NCI-H1436 treated with DMSO at 0.1 percent for 48 hours (cell line): Measurements from ENCODE around the gene LRP5.
"Not testable (repeated sequence)": the region's sequence is repeated elsewhere in the genome, so short reads cannot be mapped to it uniquely, and the experiment has no call there.

ENCODE experiments used
- DNase-seq: peaks from one replicate; lab custom pipeline; 2025; lab: John Stamatoyannopoulos, UW

The LRP5 gene

GRCh38 chr11:68444566-68444965 lies 132.2 kb downstream of the LRP5 start:
- no peak for DNase-seq

DNA sequence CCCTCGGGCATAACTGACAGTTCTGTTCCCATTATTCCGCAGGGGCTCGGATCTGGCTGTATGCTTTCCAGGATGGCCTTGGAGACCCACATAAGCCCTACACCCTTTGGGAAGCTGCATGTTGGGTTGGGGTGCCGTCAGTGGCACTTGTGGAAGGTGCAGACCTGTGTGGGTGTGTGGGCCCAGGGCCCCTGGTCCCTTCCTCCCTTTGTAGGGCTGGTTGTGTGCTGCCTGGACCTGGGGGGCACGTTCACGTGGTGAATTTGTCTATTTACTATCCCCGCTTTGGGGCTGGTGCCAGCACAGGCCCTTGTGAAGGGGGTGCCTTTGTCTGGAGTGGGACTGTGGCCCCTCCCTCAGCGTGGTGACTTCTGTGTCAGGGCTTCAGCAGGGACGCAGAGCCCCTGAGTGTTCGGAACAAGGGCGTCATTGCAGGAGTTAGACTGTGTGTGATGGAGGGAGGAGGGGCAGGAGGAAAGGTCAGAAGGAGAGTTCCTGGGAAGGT lies 133.2 kb downstream of the LRP5 start:
- no peak for DNase-seq

- no peak for DNase-seq
These were observed 133.8 kb downstream of the LRP5 start for GRCh38 chr11:68446046-68446725.

- DNase-seq, result no peak
These were observed 134.8 kb downstream of the LRP5 start for GRCh38 chr11:68447015-68447801.

- not testable (repeated sequence) for DNase-seq
These were observed 135.5 kb downstream of the LRP5 start for GRCh38 chr11:68447914-68448313.

DNA sequence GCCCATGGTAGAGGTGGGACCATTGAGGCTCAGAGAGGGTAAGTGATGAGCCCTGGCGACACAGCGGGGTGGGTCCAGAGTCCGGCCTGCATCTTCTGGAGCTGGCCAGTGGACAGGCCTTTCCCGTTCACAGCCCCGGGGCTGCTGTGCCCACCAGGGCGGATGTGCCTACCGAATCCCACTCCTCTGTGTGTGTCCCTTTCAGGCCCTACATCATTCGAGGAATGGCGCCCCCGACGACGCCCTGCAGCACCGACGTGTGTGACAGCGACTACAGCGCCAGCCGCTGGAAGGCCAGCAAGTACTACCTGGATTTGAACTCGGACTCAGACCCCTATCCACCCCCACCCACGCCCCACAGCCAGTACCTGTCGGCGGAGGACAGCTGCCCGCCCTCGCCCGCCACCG lies 136.2 kb downstream of the LRP5 start:
- DNase-seq, result no peak

DNA sequence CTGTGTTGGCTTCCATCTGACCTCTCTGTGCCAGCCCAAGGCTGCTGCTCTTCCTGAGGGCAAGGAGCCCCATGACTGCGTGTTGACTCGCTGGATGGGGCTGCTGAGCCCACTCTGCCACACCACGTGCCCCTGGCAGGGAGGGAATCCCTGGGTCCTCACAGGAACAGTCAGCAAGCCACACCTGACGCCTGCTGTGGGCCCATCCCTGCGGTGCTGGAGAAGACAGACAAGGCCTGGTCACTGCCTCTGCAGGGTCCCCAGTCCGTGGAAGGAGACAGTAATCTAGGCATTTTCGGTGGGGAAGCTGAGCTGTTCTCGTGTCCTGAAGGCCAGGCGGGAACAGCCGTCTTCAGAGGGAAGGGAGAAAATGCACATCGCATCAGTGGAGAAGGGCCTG lies 137.6 kb downstream of the LRP5 start:
- no peak for DNase-seq

GRCh38 chr11:68450711-68451110 lies 138.3 kb downstream of the LRP5 start:
- DNase-seq, result no peak

GRCh38 chr11:68454767-68455166 lies 142.4 kb downstream of the LRP5 start:
- no peak for DNase-seq

DNA sequence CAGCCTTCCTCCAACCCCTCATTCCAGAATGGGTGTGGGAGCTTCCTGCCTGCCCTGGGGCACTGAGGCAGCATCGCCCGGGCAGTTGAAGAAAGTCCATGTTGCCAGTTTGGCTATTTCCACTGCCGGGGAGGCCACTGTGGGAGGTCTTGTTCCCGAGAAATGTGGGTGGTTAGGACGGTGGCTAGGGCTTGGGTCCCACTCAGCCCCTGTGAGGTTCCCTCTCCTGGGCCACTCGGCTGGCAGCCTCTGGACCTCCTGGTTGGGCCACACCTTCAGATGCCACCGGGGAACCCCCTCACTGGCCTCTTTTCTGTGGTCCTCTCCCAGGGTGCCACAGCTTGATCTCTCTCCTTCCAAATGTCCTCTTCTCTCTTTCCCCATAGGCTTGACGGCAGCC lies 143.1 kb downstream of the LRP5 start:
- DNase-seq, result no peak

DNA sequence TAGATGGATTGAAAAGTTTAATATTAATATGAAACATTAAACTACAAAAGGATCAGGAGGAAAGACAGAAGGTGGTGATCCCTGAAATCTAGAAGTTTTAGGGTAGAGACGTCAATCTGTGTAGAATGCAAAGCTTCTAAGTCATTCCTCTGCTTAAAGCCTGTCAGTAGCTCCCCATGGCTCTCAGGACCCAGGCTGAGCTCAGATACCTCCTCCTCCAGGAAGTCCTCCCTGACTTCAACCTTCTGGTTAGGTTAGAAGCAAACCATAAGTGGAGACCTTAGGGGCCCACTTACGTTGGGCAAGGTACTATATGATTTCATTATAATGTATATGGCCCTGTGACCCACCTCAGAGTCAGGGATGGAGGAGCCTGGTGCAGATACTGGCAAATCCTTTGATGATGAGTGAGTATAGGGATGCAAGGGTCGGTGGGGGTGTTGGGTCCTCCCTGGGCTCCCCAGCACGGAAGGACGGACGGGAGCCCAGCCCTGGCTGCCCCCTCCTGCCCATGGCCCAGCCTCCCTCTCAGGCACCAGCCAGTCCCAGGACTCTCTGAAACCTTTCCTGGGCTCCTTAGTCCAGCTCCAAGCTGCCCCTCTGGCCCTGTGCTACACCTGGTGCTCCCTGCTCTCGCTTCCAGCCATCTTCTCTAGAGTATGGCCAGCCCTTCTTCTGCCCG lies 145.0 kb downstream of the LRP5 start:
- DNase-seq, result no peak

- DNase-seq, result no peak
These were observed 145.5 kb downstream of the LRP5 start for GRCh38 chr11:68457898-68458249.

DNA sequence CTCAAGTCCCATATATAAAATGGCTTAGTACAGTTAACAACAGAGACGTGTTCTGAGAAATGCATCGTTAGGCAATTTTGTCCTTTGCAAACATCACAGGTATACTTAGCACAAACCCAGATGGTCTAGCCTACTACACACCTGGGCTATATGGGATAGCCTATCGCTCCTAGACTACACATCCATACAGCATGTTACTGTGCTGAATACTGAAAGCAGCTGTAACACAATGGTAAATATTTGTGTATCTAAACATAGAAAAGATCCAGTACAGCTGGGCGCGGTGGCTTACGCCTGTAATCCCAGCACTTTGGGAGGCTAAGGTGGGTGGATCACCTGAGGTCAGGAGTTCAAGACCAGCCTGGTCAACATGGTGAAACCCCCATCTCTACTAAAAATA lies 145.9 kb downstream of the LRP5 start:
- not testable (repeated sequence) for DNase-seq

DNA sequence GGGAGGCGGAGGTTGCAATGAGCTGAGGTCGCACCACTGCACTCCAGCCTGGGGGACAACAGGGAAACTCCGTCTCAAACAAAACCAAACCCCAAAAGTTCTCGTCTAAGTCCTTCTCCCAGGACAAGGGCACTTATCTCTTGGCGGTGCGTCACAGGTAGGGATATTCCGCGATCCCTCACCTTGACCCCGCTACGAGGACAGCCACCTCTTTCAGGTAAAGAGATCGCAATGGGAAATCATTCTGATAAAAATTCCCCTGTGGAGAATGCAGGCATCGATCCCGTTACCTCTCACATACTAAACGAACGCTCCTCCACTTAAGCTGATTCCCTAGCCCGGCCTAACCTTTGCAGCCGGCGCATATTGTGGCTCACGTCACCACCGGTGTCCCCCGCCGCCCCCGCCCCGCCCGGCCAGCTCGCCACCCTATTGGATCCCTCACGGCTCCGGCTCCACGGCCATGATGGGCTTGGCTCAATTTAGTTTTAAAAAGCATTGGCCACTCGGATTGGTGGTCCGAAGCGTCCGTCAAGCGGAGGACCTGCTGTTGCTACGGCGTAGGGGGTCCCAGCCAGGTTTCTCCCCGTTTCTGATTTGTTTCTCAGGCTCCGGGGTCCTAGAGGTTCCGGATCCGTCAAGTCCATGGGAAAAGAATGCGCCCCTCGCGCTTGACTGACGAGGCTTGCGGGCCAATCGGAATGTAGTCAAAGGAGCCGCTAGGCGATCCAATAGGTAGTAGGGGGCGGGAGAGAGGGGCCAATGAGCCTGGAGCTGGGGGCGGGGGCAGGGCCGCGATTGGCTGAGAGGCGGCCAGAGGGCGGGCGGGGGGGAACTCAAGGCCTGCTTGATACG lies 147.7 kb downstream of the LRP5 start:
- peak; percentile 94 for DNase-seq

DNA sequence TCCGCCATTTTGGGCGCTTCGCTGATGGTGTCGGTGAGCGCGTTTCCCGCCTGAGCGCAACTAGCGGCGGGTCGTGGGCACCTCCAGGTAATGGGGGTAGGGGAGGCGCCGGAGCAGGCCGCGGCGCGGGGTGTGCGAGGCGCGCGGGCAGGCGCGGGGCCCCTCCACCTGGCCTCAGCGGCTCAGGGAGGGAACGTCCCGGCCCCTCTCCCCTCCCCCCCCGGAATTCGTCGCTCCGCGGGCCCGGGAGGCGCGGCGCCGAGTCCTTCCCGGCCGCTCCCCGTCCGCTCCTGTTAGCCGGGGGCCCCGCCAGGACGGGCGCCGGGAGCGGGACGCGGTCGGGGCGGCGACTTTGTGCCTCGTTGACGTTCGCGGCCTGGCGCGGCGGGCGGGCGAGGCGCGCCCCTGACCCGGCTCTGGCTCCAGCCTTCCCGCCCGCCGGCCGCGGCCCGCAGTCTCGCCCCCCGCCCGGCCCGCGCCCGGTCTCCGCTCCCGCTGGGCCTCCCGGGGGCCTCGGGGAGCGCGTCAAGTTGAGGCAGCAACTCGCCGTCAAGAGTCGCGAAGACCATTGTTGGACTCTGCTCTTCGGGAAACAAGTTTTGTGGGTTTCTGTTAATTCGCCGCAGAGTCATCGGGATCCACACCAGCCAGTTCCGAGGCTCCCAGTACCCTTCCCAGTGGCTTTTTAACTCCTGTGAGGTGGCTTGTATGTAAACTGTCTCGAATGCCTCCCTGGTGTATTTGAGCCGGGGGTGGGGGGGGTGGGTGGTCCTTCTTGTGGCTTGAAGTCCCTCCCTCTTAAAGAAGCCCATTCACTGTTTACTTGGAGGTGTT lies 148.6 kb downstream of the LRP5 start, which contains the start of gene PPP6R3:
Gene PPP6R3 (plus strand): TSS at position 12 of the 834 bp plus-strand sequence. CDS start 76,913 bp downstream, outside the sequence.
- DNase-seq, result no peak

- DNase-seq, result no peak
These were observed 149.2 kb downstream of the LRP5 start for GRCh38 chr11:68461575-68461917.

DNA sequence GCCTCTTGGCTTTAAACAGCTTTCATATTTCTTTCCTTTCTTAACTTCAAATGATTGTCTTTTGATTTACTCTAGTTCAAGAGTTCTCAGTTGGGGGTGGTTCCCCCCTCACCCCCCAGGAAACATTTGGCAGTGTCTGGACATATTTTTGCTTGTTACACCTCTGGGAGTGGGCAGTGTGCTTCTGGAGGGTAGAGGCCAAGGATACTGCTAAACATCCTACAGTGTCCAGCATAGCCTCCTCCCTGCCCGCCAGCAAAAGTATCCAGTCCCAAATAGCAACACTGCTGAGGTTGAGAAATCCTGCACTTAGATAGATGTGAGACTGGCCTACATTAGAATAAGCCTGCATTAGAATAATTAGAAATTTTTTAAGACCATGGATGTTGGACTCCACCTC lies 151.3 kb downstream of the LRP5 start:
- no peak for DNase-seq

DNA sequence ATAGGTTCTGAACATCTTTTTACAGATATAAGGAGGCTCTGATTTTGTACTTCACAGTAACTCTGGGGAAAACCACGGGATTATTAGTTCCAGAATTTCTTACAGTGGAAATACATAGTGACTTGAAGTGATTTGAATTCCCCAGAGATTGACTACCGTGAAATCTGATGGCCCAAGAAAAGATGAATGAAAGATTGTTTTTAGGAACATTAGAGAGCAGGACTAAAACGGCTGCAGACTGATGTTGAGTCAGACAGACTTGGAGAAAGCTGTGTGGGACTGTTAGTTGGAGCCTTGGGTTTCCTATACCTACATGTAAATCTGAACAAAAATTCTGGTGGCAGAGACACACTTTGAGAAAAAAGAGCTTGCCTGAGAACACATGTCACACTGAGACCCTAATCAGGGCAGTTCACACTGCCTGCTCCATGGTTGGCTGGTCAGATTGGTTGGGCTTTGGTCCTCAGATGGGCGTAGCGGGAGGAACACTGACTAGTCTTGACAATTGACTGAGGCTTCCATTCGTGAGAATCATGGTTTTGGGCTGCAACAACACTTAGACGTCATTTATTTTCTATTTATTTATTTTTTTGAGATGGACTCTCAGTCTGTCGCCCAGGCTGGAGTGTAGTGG lies 154.9 kb downstream of the LRP5 start:
- no peak for DNase-seq

DNA sequence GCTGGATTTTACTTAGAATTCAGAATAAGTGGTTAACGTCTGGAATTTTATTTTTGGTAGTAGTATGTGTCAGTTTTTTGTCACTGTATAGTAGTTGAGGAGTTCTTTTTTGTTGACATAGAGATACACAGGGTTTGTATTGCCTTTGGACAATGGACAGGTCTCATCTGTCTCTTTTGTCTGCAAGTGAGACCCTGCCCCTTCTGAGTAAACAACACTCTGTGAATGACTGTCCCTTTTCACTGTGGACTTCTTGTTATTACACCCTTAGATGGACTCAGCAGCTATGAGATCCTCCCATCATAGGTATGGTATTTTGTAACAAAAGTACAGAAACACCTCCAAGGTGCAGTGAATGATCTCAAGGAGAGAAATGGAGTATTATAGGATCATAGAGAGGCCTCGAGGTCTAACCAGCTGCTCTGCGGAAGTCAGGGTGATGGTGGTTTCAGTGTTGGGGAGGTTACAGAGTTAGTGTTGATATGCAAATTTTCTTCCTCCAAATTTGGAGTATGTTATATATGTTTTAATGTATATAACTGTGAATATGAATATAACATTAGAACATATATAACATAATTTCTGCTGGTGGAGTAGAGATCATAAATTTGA lies 155.9 kb downstream of the LRP5 start:
- no peak for DNase-seq

- DNase-seq, result no peak
These were observed 156.7 kb downstream of the LRP5 start for GRCh38 chr11:68469122-68469521.
